Measurements from ENCODE around the gene UCK2.
"Not testable (repeated sequence)": the region's sequence is repeated elsewhere in the genome, so short reads cannot be mapped to it uniquely, and the experiment has no call there.

The UCK2 gene

DNA sequence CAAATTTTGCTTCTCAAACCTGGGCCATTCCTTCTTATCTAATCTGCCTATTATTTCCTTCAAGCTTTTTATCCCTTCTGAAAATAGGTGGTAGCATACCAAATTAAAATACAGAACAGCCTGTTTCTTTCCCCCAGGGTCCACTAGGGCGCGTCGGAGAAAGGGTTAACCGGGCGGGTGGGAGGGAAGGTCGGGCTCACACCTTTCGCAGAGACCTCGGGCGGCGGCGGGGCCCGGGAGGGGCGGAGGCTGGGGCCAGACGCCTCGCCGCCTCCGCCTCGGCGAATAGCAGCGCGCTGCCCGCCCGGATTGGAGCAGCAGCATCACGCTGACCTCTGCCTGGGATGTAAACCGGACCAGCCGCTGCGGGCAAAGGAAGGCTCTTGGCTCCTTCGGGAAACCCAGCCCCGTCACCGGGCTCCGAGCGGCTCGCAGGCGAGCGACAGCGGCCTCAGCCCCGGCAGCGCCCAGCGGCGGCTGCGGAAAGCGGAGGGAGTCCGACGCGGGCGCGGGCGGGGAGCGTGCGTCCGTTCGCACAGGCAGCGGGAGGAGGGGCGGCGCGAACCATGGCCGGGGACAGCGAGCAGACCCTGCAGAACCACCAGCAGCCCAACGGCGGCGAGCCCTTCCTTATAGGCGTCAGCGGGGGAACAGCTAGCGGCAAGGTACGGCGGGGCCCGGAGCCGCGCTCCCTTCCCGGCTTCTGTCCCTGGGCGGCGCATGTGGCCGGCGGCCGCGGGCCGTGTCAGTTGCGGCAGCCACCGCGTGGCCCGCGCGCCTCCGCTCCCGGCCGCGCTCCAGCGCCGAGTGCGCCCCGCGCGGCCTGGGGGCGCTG lies at the start of gene UCK2:
Gene UCK2 (plus strand): TSS at position 347 of the 835 bp plus-strand sequence. CDS start 220 bp downstream, at position 567.
- peak within 1 kb of the TSS; percentile 96 for H3K4me3 Mint-ChIP-seq
- peak; percentile 90 for ATAC-seq
- no peaks in the 10 kb centered on the region for H3K36me3 Mint-ChIP-seq
- H3K27me3 Mint-ChIP-seq, result no peaks in the 10 kb centered on the region
- peak within 1 kb of the TSS; percentile 95 for H3K27ac Mint-ChIP-seq
- peaks cover 23% of the 10 kb centered on the region for H3K4me1 Mint-ChIP-seq
- no peaks in the 10 kb centered on the region for H3K9me3 Mint-ChIP-seq

DNA sequence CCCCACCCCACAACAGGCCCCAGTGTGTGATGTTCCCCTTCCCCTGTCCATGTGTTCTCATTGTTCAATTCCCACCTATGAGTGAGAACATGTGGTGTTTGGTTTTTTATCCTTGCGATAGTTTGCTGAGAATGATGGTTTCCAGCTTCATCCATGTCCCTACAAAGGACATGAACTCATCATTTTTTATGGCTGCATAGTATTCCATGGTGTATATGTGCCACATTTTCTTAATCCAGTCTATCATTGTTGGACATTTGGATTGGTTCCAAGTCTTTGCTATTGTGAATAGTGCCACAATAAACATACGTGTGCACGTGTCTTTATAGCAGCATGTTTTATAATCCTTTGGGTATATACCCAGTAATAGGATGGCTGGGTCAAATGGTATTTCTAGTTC lies 49.2 kb upstream of the UCK2 start:
- H3K36me3 Mint-ChIP-seq, result peaks cover 14% of the 10 kb centered on the region
- not testable (repeated sequence) for H3K27me3 Mint-ChIP-seq, H3K9me3 Mint-ChIP-seq, H3K4me1 Mint-ChIP-seq, ATAC-seq, H3K27ac Mint-ChIP-seq, H3K4me3 Mint-ChIP-seq

DNA sequence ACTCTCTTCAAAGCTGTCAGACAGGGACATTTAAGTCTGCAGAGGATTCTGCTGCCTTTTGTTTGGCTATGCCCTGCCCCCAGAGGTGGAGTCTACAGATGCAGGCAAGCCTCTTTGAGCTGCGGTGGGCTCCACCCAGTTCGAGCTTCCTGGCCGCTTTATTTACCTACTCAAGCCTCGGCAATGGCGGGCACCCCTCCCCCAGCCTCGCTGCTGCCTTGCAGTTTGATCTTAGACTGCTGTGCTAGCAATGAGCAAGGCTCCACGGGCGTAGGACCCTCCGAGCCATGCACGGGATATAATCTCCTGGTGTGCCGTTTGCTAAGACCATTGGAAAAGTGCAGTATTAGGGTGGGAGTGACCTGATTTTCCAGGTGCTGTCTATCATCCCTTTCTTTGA lies 43.9 kb upstream of the UCK2 start:
- not testable (repeated sequence) for H3K27me3 Mint-ChIP-seq, H3K27ac Mint-ChIP-seq, ATAC-seq, H3K9me3 Mint-ChIP-seq, H3K4me1 Mint-ChIP-seq, H3K36me3 Mint-ChIP-seq, H3K4me3 Mint-ChIP-seq

DNA sequence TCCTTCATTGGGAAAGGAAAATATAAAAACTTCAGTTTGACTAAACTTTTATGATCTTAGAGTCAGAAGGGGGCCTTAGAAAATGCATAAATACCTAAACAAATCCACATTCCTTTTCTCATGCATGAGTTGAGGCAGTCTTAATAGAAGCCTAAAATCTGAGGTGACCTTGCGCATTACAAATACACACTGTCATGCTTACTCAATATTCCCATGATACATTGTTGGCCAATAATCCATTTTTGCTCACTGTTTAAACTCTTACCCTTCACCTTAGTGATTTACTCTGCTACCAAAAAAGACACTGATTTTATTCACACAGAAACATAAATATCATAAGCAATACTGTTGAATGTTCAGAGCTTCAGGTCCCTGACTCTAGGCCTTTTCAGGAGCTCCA lies 39.7 kb upstream of the UCK2 start:
- Mint-ChIP-seq H3K4me1 (no peaks in the 10 kb centered on the region), H3K4me3 (no peak overlapping the region), H3K9me3 (no peaks in the 10 kb centered on the region), H3K27ac (no peak overlapping the region), H3K36me3 (peaks cover 7% of the 10 kb centered on the region), H3K27me3 (peaks cover 10% of the 10 kb centered on the region)
- no peak for ATAC-seq

DNA sequence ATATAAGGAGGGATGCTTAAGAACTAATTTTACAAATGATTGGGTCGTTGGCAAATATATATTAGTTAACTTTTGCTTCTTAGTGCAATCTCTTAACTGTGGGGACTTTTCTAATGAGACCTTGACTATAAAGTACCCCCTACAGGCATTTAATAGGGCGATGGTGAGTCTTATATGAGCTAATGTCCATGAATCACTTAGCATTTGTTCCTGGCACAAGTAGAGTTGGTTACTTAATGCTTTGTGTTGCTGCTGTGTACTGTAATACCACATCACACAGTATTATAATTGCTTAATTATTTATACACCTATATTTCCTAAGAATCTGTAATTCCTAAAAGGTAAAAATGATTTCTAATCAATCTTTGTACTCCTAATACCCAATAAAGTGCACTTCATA lies 33.5 kb upstream of the UCK2 start:
- no peaks in the 10 kb centered on the region for H3K36me3 Mint-ChIP-seq
- no peak overlapping the region for H3K27ac Mint-ChIP-seq
- no peaks in the 10 kb centered on the region for H3K4me1 Mint-ChIP-seq
- ATAC-seq, result no peak
- no peaks in the 10 kb centered on the region for H3K9me3 Mint-ChIP-seq
- peaks cover 30% of the 10 kb centered on the region for H3K27me3 Mint-ChIP-seq
- no peak overlapping the region for H3K4me3 Mint-ChIP-seq

DNA sequence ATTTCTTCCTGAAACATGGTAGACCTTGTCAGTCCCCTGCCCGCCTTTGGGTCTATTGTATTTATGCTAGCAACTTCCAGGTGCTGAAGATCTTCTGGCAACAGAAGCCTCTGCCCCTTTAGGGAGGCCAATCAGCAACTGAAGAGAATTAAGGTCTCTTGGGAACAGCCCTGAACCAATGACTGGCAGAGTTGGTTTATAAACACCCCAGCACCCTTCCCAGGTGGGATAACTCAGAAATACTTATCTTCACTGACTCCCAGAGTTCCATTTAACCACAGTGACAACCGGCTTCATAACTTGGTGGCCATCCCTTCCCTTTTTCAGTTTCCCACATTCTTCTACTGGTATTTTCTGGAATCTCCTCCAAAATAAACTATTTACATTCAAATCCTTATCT lies 31.5 kb upstream of the UCK2 start:
- Mint-ChIP-seq H3K27me3 (peaks cover 30% of the 10 kb centered on the region), H3K27ac (no peak overlapping the region), H3K9me3 (no peaks in the 10 kb centered on the region), H3K4me1 (no peaks in the 10 kb centered on the region), H3K36me3 (no peaks in the 10 kb centered on the region), H3K4me3 (no peak overlapping the region)
- ATAC-seq, result no peak

DNA sequence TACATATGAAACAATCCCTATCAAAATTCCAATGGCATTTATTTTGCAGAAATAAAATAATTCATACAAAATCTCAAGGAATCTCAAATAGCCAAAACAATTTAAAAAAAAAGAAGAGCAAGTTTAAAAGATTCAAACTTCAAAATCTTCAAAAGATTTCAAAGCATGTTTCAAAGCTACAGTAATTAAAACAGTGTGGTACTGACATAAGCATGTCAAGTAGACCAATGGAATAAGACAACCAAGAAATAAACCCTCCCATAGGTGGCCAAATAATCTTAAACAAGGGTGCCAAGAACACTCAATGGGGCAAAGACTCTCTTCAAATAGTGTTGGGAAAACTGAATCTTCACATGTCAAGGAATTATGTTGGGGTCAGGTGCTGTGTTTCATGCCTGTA lies 28.0 kb upstream of the UCK2 start:
- no peaks in the 10 kb centered on the region for H3K4me1 Mint-ChIP-seq
- H3K9me3 Mint-ChIP-seq, result no peaks in the 10 kb centered on the region
- ATAC-seq, result no peak
- no peak overlapping the region for H3K4me3 Mint-ChIP-seq
- no peaks in the 10 kb centered on the region for H3K36me3 Mint-ChIP-seq
- peaks cover 4% of the 10 kb centered on the region for H3K27me3 Mint-ChIP-seq
- no peak overlapping the region for H3K27ac Mint-ChIP-seq

DNA sequence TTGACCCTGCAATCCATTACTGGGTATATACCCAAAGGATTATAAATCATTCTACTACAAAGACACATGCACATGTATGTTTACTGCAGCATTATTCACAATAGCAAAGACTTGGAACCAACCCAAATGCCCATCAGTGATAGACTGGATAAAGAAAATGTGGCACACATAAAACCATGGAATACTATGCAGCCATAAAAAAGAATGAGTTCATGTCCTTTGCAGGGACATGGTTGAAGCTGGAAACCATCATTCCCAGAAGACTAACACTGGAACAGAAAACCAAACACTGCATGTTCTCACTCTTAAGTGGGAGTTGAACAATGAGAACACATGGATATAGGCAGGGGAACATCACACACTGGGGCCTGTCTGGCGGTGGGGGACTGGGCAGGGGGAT lies 22.9 kb upstream of the UCK2 start:
- not testable (repeated sequence) for ATAC-seq, H3K4me3 Mint-ChIP-seq, H3K36me3 Mint-ChIP-seq

DNA sequence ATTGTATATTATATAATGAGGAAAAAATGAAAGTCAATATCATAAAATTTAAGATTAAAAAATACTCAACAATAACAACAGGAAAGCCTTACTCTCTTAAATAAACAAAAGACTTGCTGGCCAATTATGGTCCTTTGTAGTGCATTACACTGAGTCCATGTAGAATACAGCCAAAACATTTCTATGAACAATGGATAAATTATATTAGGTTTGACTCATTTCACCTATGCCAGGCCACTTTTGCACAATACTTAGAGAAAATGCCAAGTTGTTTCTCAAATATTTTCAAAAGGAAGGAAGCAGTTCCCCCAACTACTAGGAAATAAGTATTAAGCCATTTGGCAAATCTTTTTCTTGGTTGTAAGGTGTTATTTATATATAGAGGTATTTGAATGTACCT lies 19.8 kb upstream of the UCK2 start:
- no peak for ATAC-seq
- H3K4me1 Mint-ChIP-seq, result no peaks in the 10 kb centered on the region
- H3K4me3 Mint-ChIP-seq, result no peak overlapping the region
- H3K9me3 Mint-ChIP-seq, result no peaks in the 10 kb centered on the region
- H3K36me3 Mint-ChIP-seq, result no peaks in the 10 kb centered on the region
- no peak overlapping the region for H3K27ac Mint-ChIP-seq
- no peaks in the 10 kb centered on the region for H3K27me3 Mint-ChIP-seq

More for the DNA sequence above, 22.9 kb upstream of the UCK2 start:
- H3K9me3 Mint-ChIP-seq, H3K27ac Mint-ChIP-seq, H3K27me3 Mint-ChIP-seq, H3K4me1 Mint-ChIP-seq: not testable (repeated sequence)

DNA sequence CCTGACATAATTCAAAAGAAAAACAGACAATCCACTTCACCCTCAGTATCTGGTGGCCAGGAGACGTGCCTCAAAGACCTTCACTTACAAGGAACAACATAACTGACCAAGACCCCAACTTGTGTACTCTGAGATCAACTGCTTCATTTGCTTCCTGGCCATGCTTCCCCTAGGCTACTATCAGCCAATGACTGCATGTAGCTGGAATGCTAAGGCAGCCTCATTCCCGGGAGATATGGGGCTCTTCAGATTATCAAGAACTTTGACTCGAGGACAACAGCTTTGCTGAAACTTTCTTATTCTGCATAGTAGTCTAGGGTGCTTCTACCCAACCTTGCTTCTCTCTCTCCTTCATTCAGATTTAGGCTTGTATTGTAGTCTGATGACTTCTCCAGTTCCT lies 11.7 kb upstream of the UCK2 start:
- Mint-ChIP-seq H3K27me3 (no peaks in the 10 kb centered on the region), H3K36me3 (no peaks in the 10 kb centered on the region), H3K9me3 (no peaks in the 10 kb centered on the region), H3K27ac (no peak overlapping the region), H3K4me3 (no peak overlapping the region), H3K4me1 (no peaks in the 10 kb centered on the region)
- ATAC-seq, result no peak

DNA sequence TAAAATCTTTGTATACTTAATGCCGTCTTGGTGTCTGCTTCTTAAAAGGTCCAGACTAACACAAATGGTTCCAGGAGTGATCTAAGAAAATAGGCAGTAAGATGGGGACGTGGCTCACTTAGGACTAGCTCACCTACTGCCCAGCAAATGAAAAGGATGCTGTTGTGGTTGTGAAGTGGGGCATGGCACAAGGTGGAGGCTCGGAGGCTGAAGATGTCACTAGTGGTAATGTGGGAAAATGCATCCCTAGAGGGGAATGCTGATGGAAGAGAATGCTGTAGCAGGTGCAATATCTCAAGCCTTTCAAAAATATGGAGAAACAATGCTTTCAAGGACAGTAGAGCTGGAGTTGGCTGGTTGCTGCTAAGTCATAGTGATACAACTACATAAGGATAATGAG lies 11.3 kb upstream of the UCK2 start:
- ATAC-seq, result no peak

DNA sequence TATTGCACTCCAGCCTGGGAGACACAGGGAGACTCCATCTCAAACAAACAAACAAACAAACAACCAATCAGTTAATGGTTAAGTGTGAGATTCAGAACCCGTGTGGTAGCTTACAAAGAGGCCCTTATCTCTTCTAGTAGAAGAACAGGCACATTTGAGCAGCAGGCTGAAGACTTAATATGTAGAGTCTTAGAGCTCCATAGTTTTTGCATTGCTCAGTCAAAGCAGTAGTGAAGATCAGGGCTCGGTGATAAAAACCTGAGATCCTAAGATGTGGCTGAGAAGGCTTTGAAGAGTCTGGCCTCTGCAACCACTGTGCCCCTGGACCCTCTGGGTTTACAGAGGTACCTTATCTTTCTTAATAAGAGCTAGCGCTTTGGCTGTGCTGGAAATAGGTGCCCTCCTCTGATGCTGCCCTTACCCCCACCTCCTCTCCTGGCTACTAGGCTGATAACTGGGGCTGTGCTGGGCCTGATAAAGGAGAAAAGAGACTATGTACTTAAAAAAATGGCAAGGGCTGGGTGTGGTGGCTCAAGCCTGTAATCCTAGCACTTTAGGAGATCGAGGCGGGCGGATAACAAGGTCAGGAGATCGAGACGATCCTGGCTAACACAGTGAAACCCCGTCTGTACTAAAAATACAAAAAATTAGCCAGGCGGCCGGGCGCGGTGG lies 10.5 kb upstream of the UCK2 start:
- no peak overlapping the region for H3K27ac Mint-ChIP-seq

More for the DNA sequence above, 11.3 kb upstream of the UCK2 start:
- no peaks in the 10 kb centered on the region for H3K36me3 Mint-ChIP-seq
- no peaks in the 10 kb centered on the region for H3K27me3 Mint-ChIP-seq
- H3K27ac Mint-ChIP-seq, result no peak overlapping the region
- no peaks in the 10 kb centered on the region for H3K9me3 Mint-ChIP-seq
- no peak overlapping the region for H3K4me3 Mint-ChIP-seq
- H3K4me1 Mint-ChIP-seq, result no peaks in the 10 kb centered on the region

DNA sequence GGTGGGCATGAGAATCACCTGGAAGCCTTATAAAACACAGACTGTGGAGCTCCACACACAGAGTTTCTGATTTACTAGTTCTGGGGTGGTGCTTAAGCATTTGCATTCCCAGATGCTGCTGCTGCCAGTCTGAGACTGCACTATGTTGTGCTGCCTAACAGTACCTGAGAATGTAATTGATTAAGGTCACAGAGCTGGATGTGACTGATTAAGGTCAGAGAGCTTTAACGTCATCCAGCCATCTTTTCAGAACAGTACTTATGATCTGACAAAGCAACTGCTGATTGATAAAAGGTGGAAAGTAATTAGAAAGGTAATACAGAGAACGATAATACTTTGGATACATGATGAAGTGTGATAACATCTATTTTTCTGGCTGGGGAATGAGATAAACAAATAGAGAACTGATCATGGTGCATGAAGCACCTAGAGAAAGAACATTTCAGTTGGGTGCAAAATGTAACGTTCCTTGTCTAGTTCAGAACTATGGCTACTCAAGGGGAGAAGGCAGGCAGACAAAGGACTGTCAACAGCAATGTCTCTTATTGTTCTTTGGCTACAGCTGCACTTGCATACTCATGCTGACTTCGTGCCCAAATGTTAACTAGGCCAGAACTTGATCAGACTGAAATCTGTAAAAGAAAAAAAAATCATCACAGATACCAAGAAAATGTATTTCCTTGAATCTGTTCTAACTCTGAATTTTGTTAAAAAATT lies 3.7 kb upstream of the UCK2 start:
- no peaks in the 10 kb centered on the region for H3K9me3 Mint-ChIP-seq
- no peaks in the 10 kb centered on the region for H3K36me3 Mint-ChIP-seq
- ATAC-seq, result no peak
- peaks cover 6% of the 10 kb centered on the region for H3K4me1 Mint-ChIP-seq
- no peak overlapping the region for H3K4me3 Mint-ChIP-seq
- no peaks in the 10 kb centered on the region for H3K27me3 Mint-ChIP-seq
- no peak overlapping the region for H3K27ac Mint-ChIP-seq

More for the DNA sequence above, 10.5 kb upstream of the UCK2 start:
- no peaks in the 10 kb centered on the region for H3K27me3 Mint-ChIP-seq
- no peaks in the 10 kb centered on the region for H3K9me3 Mint-ChIP-seq
- ATAC-seq, result no peak
- H3K36me3 Mint-ChIP-seq, result no peaks in the 10 kb centered on the region
- H3K4me3 Mint-ChIP-seq, result no peak overlapping the region
- H3K4me1 Mint-ChIP-seq, result no peaks in the 10 kb centered on the region

DNA sequence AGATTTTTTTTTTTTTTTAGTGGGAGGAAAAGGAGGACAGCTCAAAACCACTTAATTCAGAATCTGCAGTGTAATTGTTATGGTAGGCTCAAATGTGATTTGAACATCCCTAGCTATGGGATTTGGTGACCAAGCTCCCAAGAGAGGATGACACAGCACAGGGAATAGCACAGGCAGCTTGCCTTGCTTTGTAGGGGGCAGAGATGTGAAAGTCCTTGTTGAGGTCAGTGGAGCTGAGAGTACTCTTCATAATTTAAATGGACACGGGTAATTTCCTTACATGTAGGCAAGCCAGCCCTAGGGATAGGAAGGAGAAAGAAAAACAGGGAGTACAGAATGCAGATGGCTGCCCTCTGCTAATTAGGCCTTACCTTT lies 3.2 kb upstream of the UCK2 start:
- Mint-ChIP-seq H3K9me3 (no peaks in the 10 kb centered on the region), H3K27ac (no peak overlapping the region)
- no peak for ATAC-seq

DNA sequence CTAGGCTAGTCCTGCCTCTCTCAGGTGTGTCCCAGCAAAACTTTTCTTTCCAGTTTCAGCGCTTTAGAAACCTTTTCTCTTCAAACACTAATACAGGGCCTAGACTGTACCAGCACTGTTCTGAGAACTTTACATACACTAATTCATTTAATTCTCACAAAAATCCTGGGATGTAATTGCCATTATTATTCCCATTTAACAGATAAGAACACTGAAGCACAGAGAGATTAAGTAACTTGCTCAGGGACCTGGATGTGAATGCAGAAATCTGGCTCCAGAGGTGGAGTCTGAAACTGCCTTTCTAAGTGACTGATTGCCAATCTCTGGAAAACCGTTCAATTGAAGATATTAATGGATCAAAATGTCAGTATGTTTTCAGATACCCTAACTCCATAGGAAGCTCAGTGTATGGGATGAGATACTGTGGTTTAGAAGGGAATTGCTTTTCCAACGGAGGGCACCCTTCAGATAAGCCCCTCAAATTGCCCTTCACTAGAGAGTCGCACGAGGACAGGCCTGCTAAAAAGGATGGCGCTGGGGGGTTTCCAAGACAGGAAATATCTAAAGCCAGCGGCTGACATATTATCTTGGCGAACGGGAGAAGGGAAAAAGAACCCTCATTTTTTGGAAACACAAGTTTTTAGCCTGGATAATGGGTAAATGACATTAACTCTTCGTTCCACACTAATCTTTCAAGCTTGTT lies 698 bp upstream of the UCK2 start:
- H3K27me3 Mint-ChIP-seq, result no peaks in the 10 kb centered on the region
- no peaks in the 10 kb centered on the region for H3K36me3 Mint-ChIP-seq
- H3K27ac Mint-ChIP-seq, result peak overlapping the region; percentile 95
- no peak for ATAC-seq
- peaks cover 17% of the 10 kb centered on the region for H3K4me1 Mint-ChIP-seq
- H3K4me3 Mint-ChIP-seq, result peak overlapping the region; percentile 96
- H3K9me3 Mint-ChIP-seq, result no peaks in the 10 kb centered on the region

More for the DNA sequence above, 3.2 kb upstream of the UCK2 start:
- Mint-ChIP-seq H3K27me3 (no peaks in the 10 kb centered on the region), H3K4me1 (peaks cover 11% of the 10 kb centered on the region), H3K4me3 (no peak overlapping the region), H3K36me3 (no peaks in the 10 kb centered on the region)
